ENCODE data around the gene AZIN2. TPM values are rescaled to one million over a fixed set of nuclear protein-coding genes. Genes with fewer than 3 reads are reported as not detected.

Gene AZIN2
- 0.42 TPM for polyA plus RNA-seq (2012; ENCODE audit: low read depth, missing spikeins)

GRCh38 chr1:33080885-33081553, at the start of gene AZIN2:
Gene AZIN2 (plus strand): TSS chr1:33081153. CDS start chr1:33082250, 1,097 bp downstream.
- FAIRE-seq (peak; percentile 95), DNase-seq (ENCODE audit: insufficient read length, low spot score) (peak; percentile 95)
- TF ChIP-seq POLR2A (IDR thresholded peaks at IDR 0.05; ENCODE audit: low read depth, low read length) (no peak), PAX5 (IDR thresholded peaks at IDR 0.05; ENCODE audit: insufficient read depth, low read length, severe bottlenecking) (no peak), SPI1 (IDR thresholded peaks at IDR 0.05; ENCODE audit: low read depth, low read length) (no peak), TAF1 (IDR thresholded peaks at IDR 0.05; ENCODE audit: low read depth, low read length) (peak; percentile 46; the same call in 1 of the 2 replicates), POLR2AphosphoS5 (IDR thresholded peaks at IDR 0.05; ENCODE audit: low read depth, low read length) (no peak), POU2F2 (IDR thresholded peaks at IDR 0.05; ENCODE audit: low read depth, low read length) (no peak)

- DNase-seq (ENCODE audit: insufficient read length, low spot score) (no peak), FAIRE-seq (no peak)
- TF ChIP-seq TAF1 (IDR thresholded peaks at IDR 0.05; ENCODE audit: low read depth, low read length) (no peak), POLR2AphosphoS5 (IDR thresholded peaks at IDR 0.05; ENCODE audit: low read depth, low read length) (no peak), SPI1 (IDR thresholded peaks at IDR 0.05; ENCODE audit: low read depth, low read length) (no peak), POLR2A (IDR thresholded peaks at IDR 0.05; ENCODE audit: low read depth, low read length) (no peak), POU2F2 (IDR thresholded peaks at IDR 0.05; ENCODE audit: low read depth, low read length) (no peak), PAX5 (IDR thresholded peaks at IDR 0.05; ENCODE audit: insufficient read depth, low read length, severe bottlenecking) (no peak)
Measured at GRCh38 chr1:33031506-33031905, 49.4 kb upstream of the AZIN2 start.

- TF ChIP-seq POLR2AphosphoS5 (IDR thresholded peaks at IDR 0.05; ENCODE audit: low read depth, low read length) (no peak), SPI1 (IDR thresholded peaks at IDR 0.05; ENCODE audit: low read depth, low read length) (no peak), POU2F2 (IDR thresholded peaks at IDR 0.05; ENCODE audit: low read depth, low read length) (no peak), TAF1 (IDR thresholded peaks at IDR 0.05; ENCODE audit: low read depth, low read length) (no peak), PAX5 (IDR thresholded peaks at IDR 0.05; ENCODE audit: insufficient read depth, low read length, severe bottlenecking) (no peak), POLR2A (IDR thresholded peaks at IDR 0.05; ENCODE audit: low read depth, low read length) (no peak)
- FAIRE-seq (peak; percentile 52), DNase-seq (ENCODE audit: insufficient read length, low spot score) (no peak)
Measured at GRCh38 chr1:33032126-33032869, 48.7 kb upstream of the AZIN2 start.

- no peak for FAIRE-seq
- no peak for DNase-seq (ENCODE audit: insufficient read length, low spot score)
- no peak for TF ChIP-seq POLR2A (IDR thresholded peaks at IDR 0.05; ENCODE audit: low read depth, low read length)
- TF ChIP-seq TAF1 (IDR thresholded peaks at IDR 0.05; ENCODE audit: low read depth, low read length), result no peak
- TF ChIP-seq POU2F2 (IDR thresholded peaks at IDR 0.05; ENCODE audit: low read depth, low read length), result no peak
- TF ChIP-seq POLR2AphosphoS5 (IDR thresholded peaks at IDR 0.05; ENCODE audit: low read depth, low read length), result no peak
- no peak for TF ChIP-seq SPI1 (IDR thresholded peaks at IDR 0.05; ENCODE audit: low read depth, low read length)
- no peak for TF ChIP-seq PAX5 (IDR thresholded peaks at IDR 0.05; ENCODE audit: insufficient read depth, low read length, severe bottlenecking)
Measured at GRCh38 chr1:33036051-33036525, 44.9 kb upstream of the AZIN2 start.

- TF ChIP-seq POU2F2 (IDR thresholded peaks at IDR 0.05; ENCODE audit: low read depth, low read length) (0 out of 2 replicates have a peak, but pooled peaks have one; percentile 11), PAX5 (IDR thresholded peaks at IDR 0.05; ENCODE audit: insufficient read depth, low read length, severe bottlenecking) (no peak), POLR2AphosphoS5 (IDR thresholded peaks at IDR 0.05; ENCODE audit: low read depth, low read length) (peak; percentile 64), SPI1 (IDR thresholded peaks at IDR 0.05; ENCODE audit: low read depth, low read length) (no peak), POLR2A (IDR thresholded peaks at IDR 0.05; ENCODE audit: low read depth, low read length) (peak; percentile 59; the same call in 1 of the 2 replicates), TAF1 (IDR thresholded peaks at IDR 0.05; ENCODE audit: low read depth, low read length) (peak; percentile 59; the same call in 1 of the 2 replicates)
- DNase-seq (ENCODE audit: insufficient read length, low spot score) (peak; percentile 94), FAIRE-seq (peak; percentile 98)
Measured at GRCh38 chr1:33036526-33037503, 44.1 kb upstream of the AZIN2 start, which contains the start of gene AK2. Gene AK2 (minus strand): TSS chr1:33036883. CDS start chr1:33036828, 55 bp downstream.

- TF ChIP-seq SPI1 (IDR thresholded peaks at IDR 0.05; ENCODE audit: low read depth, low read length), result peak; percentile 10; the same call in 1 of the 2 replicates
- TF ChIP-seq TAF1 (IDR thresholded peaks at IDR 0.05; ENCODE audit: low read depth, low read length), result no peak
- no peak for DNase-seq (ENCODE audit: insufficient read length, low spot score)
Measured at GRCh38 chr1:33039840-33040239, 41.1 kb upstream of the AZIN2 start.

GRCh38 chr1:33041026-33041425, 39.9 kb upstream of the AZIN2 start:
- FAIRE-seq (no peak), DNase-seq (ENCODE audit: insufficient read length, low spot score) (no peak)
- no peak for TF ChIP-seq POLR2A (IDR thresholded peaks at IDR 0.05; ENCODE audit: low read depth, low read length)
- no peak for TF ChIP-seq PAX5 (IDR thresholded peaks at IDR 0.05; ENCODE audit: insufficient read depth, low read length, severe bottlenecking)
- no peak for TF ChIP-seq POU2F2 (IDR thresholded peaks at IDR 0.05; ENCODE audit: low read depth, low read length)
- no peak for TF ChIP-seq TAF1 (IDR thresholded peaks at IDR 0.05; ENCODE audit: low read depth, low read length)

More at GRCh38 chr1:33039840-33040239, 41.1 kb upstream of the AZIN2 start:
- no peak for FAIRE-seq

- no peak for FAIRE-seq
- TF ChIP-seq POU2F2 (IDR thresholded peaks at IDR 0.05; ENCODE audit: low read depth, low read length) (no peak), TAF1 (IDR thresholded peaks at IDR 0.05; ENCODE audit: low read depth, low read length) (no peak), SPI1 (IDR thresholded peaks at IDR 0.05; ENCODE audit: low read depth, low read length) (no peak), POLR2AphosphoS5 (IDR thresholded peaks at IDR 0.05; ENCODE audit: low read depth, low read length) (no peak), PAX5 (IDR thresholded peaks at IDR 0.05; ENCODE audit: insufficient read depth, low read length, severe bottlenecking) (no peak), POLR2A (IDR thresholded peaks at IDR 0.05; ENCODE audit: low read depth, low read length) (no peak)
- DNase-seq (ENCODE audit: insufficient read length, low spot score), result no peak
Measured at GRCh38 chr1:33042831-33043230, 38.1 kb upstream of the AZIN2 start.

Data from GM12891 (cell line).